NT2/D1 (cell line): ENCODE data around the gene SIM2.

Source experiments
- SUZ12 ChIP-seq: IDR thresholded peaks from 2 replicates; pipeline ENCODE4 v1.6.1; 2011; ENCODE audit not compliant: insufficient read length, insufficient read depth; ENCODE audit errors: extremely low read depth
- ZNF274 ChIP-seq: IDR thresholded peaks from 2 replicates; pipeline ENCODE4 v1.6.1; 2011; ENCODE audit warnings: mild to moderate bottlenecking, low read depth, low read length

GRCh38 chr21:36707763-36708285 is 8.9 kb downstream of the SIM2 start:
- TF ChIP-seq SUZ12 (no peak), ZNF274 (no peak)
